Brain pericyte (primary cell): ENCODE measurements around the gene PGAP3.
A peak's percentile ranks its signal among the peaks of the same experiment; 100 is the strongest.
"Not testable (repeated sequence)": the region's sequence is repeated elsewhere in the genome, so short reads cannot be mapped to it uniquely, and the experiment has no call there.

Experiments used
- DNase-seq: peaks from one replicate; pipeline ENCODE4 v3.0.0-alpha.2; 2012; ENCODE audit warnings: low read depth, low spot score

PGAP3 gene

GRCh38 chr17:39687546-39688474, at the start of gene PGAP3:
TSS of gene PGAP3 (minus strand) at chr17:39688057. CDS start at chr17:39688014, 43 bp downstream.
- DNase-seq = peak; percentile 78

GRCh38 chr17:39737206-39737759, 49.4 kb upstream of the PGAP3 start:
- no peak for DNase-seq

GRCh38 chr17:39736319-39737165, 48.7 kb upstream of the PGAP3 start:
- DNase-seq = no peak

GRCh38 chr17:39735882-39736281, 48.0 kb upstream of the PGAP3 start:
- no peak for DNase-seq

- DNase-seq = no peak
Measured at GRCh38 chr17:39732586-39732985, 44.7 kb upstream of the PGAP3 start.

GRCh38 chr17:39730095-39730921, 42.5 kb upstream of the PGAP3 start, which contains the start of gene MIEN1:
TSS of gene MIEN1 (minus strand) at chr17:39730532. CDS start at chr17:39730495, 37 bp downstream.
- DNase-seq = peak; percentile 39

- no peak for DNase-seq
Measured at GRCh38 chr17:39729280-39729851, 41.5 kb upstream of the PGAP3 start.

GRCh38 chr17:39727556-39727955, 39.7 kb upstream of the PGAP3 start:
- no peak for DNase-seq

- DNase-seq = no peak
Measured at GRCh38 chr17:39726617-39727016, 38.8 kb upstream of the PGAP3 start.

GRCh38 chr17:39725923-39726322, 38.1 kb upstream of the PGAP3 start:
- DNase-seq = not testable (repeated sequence)

- DNase-seq = no peak
Measured at GRCh38 chr17:39724731-39725130, 36.9 kb upstream of the PGAP3 start.

- no peak for DNase-seq
Measured at GRCh38 chr17:39722965-39723848, 35.4 kb upstream of the PGAP3 start.

GRCh38 chr17:39722104-39722503, 34.2 kb upstream of the PGAP3 start:
- no peak for DNase-seq

- DNase-seq = no peak
Measured at GRCh38 chr17:39719563-39720355, 31.9 kb upstream of the PGAP3 start.

- DNase-seq = no peak
Measured at GRCh38 chr17:39717660-39718059, 29.8 kb upstream of the PGAP3 start.

GRCh38 chr17:39716879-39717536, 29.2 kb upstream of the PGAP3 start:
- DNase-seq = no peak

GRCh38 chr17:39716073-39716818, 28.4 kb upstream of the PGAP3 start:
- DNase-seq = no peak
